ENCODE results near the gene LGI2.

DNA sequence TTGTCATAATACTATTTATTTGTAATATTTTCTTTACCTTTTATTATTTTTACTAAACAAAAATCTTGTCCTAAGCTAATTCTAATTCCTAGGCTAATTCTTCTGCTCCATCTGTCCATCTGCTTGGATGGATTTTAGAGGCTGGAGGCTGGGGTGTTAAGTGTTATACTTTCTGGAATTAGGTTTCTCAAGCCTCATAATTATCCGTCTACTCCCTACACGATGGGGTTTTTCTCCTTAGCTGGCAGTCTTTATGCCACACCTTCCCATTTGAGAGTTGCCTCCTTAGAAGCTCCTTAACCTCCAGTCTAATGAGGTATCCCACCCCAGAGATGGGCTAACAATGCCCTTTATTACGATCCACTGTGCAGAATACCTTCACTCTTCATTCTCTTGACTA is 37.6 kb upstream of the LGI2 start:
- no peak for TF ChIP-seq EZH2 (IDR thresholded peaks at IDR 0.05; ENCODE audit: low read depth, unreplicated experiment)
- TF ChIP-seq, protein P1, sequence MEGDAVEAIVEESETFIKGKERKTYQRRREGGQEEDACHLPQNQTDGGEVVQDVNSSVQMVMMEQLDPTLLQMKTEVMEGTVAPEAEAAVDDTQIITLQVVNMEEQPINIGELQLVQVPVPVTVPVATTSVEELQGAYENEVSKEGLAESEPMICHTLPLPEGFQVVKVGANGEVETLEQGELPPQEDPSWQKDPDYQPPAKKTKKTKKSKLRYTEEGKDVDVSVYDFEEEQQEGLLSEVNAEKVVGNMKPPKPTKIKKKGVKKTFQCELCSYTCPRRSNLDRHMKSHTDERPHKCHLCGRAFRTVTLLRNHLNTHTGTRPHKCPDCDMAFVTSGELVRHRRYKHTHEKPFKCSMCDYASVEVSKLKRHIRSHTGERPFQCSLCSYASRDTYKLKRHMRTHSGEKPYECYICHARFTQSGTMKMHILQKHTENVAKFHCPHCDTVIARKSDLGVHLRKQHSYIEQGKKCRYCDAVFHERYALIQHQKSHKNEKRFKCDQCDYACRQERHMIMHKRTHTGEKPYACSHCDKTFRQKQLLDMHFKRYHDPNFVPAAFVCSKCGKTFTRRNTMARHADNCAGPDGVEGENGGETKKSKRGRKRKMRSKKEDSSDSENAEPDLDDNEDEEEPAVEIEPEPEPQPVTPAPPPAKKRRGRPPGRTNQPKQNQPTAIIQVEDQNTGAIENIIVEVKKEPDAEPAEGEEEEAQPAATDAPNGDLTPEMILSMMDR (conservative IDR thresholded peaks at IDR 0.05; ENCODE audit: low read depth in 2 of 2): no peak
- no peak for TF ChIP-seq EZH2phosphoT487 (IDR thresholded peaks at IDR 0.05; ENCODE audit: unreplicated experiment)
- TF ChIP-seq, protein P2, sequence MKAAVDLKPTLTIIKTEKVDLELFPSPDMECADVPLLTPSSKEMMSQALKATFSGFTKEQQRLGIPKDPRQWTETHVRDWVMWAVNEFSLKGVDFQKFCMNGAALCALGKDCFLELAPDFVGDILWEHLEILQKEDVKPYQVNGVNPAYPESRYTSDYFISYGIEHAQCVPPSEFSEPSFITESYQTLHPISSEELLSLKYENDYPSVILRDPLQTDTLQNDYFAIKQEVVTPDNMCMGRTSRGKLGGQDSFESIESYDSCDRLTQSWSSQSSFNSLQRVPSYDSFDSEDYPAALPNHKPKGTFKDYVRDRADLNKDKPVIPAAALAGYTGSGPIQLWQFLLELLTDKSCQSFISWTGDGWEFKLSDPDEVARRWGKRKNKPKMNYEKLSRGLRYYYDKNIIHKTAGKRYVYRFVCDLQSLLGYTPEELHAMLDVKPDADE (IDR thresholded peaks at IDR 0.05): no peak
- TF ChIP-seq, protein P3, sequence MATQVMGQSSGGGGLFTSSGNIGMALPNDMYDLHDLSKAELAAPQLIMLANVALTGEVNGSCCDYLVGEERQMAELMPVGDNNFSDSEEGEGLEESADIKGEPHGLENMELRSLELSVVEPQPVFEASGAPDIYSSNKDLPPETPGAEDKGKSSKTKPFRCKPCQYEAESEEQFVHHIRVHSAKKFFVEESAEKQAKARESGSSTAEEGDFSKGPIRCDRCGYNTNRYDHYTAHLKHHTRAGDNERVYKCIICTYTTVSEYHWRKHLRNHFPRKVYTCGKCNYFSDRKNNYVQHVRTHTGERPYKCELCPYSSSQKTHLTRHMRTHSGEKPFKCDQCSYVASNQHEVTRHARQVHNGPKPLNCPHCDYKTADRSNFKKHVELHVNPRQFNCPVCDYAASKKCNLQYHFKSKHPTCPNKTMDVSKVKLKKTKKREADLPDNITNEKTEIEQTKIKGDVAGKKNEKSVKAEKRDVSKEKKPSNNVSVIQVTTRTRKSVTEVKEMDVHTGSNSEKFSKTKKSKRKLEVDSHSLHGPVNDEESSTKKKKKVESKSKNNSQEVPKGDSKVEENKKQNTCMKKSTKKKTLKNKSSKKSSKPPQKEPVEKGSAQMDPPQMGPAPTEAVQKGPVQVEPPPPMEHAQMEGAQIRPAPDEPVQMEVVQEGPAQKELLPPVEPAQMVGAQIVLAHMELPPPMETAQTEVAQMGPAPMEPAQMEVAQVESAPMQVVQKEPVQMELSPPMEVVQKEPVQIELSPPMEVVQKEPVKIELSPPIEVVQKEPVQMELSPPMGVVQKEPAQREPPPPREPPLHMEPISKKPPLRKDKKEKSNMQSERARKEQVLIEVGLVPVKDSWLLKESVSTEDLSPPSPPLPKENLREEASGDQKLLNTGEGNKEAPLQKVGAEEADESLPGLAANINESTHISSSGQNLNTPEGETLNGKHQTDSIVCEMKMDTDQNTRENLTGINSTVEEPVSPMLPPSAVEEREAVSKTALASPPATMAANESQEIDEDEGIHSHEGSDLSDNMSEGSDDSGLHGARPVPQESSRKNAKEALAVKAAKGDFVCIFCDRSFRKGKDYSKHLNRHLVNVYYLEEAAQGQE (IDR thresholded peaks at IDR 0.05; ENCODE audit: unreplicated experiment): no peak
- no peak for TF ChIP-seq CREB1 (CRISPR knock-in tag; IDR thresholded peaks at IDR 0.05; ENCODE audit: low read depth)
- TF ChIP-seq POLR2AphosphoS5 (IDR thresholded peaks at IDR 0.05; ENCODE audit: low read depth): no peak
- TF ChIP-seq JUNB (IDR thresholded peaks at IDR 0.05; ENCODE audit: unreplicated experiment): no peak
- TF ChIP-seq ZNF114 (CRISPR knock-in tag; IDR thresholded peaks at IDR 0.05): no peak
- no peak for TF ChIP-seq ZNF331 (CRISPR knock-in tag; IDR thresholded peaks at IDR 0.05; ENCODE audit: low read depth)
